GM21390 (cell line): Measurements from ENCODE around the gene CSTB.
"Not testable (repeated sequence)": the region's sequence is repeated elsewhere in the genome, so short reads cannot be mapped to it uniquely, and the experiment has no call there.

ENCODE experiments used
- ATAC-seq: cut with Tn5 transposase; IDR thresholded peaks from one replicate; pipeline ENCODE4 v1.9.1; 2021; ENCODE audit not compliant: unreplicated experiment

CSTB gene

GRCh38 chr21:43775795-43776430 lies at the start of gene CSTB:
TSS of gene CSTB (minus strand) at chr21:43776308. CDS start at chr21:43776269, 39 bp downstream.
- ATAC-seq, result no peak

- ATAC-seq, result no peak
These were observed 49.3 kb upstream of the CSTB start for GRCh38 chr21:43825242-43825935.

GRCh38 chr21:43824333-43825241 lies 48.5 kb upstream of the CSTB start:
- ATAC-seq, result no peak

GRCh38 chr21:43822741-43823140 lies 46.6 kb upstream of the CSTB start:
- ATAC-seq, result not testable (repeated sequence)

- ATAC-seq, result not testable (repeated sequence)
These were observed 46.1 kb upstream of the CSTB start for GRCh38 chr21:43822166-43822565.

- no peak for ATAC-seq
These were observed 44.4 kb upstream of the CSTB start for GRCh38 chr21:43820466-43820865.

- no peak for ATAC-seq
These were observed 43.6 kb upstream of the CSTB start for GRCh38 chr21:43819511-43820405.

GRCh38 chr21:43818685-43819084 lies 42.6 kb upstream of the CSTB start:
- no peak for ATAC-seq

GRCh38 chr21:43817157-43818086 lies 41.3 kb upstream of the CSTB start:
- no peak for ATAC-seq

- no peak for ATAC-seq
These were observed 40.5 kb upstream of the CSTB start for GRCh38 chr21:43816611-43817071.

GRCh38 chr21:43815991-43816390 lies 39.9 kb upstream of the CSTB start:
- ATAC-seq, result no peak

GRCh38 chr21:43815107-43815613 lies 39.1 kb upstream of the CSTB start:
- ATAC-seq, result no peak

- no peak for ATAC-seq
These were observed 38.4 kb upstream of the CSTB start for GRCh38 chr21:43814215-43815106.

- ATAC-seq, result no peak
These were observed 37.5 kb upstream of the CSTB start for GRCh38 chr21:43813656-43813980.

GRCh38 chr21:43812957-43813655 lies 37.0 kb upstream of the CSTB start:
- no peak for ATAC-seq

GRCh38 chr21:43812139-43812821 lies 36.2 kb upstream of the CSTB start:
- no peak for ATAC-seq
